ENCODE measurements around the gene KHDC1L.
"Not testable (repeated sequence)": the region's sequence is repeated elsewhere in the genome, so short reads cannot be mapped to it uniquely, and the experiment has no call there.

KHDC1L gene

DNA sequence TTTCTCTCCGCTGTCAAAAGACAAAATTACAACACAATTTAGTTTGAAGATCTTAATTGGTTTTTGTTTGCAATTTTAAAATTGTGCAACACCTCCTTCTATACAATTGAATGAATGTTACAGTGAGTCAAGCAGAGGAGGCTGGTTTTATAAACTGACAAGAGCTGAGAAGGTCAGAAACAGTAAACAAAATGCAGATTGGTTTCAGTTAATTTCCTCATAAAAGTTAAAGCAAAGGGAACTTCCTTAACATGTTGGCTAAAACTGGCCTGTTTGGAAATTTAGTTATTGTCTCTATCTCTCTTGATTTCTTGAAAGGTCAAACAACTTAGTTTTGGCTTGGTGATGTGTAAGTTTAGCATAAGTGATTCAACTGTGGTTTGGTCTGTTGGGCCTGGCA is 22.2 kb downstream of the KHDC1L start:
- DNase-seq: no peak

DNA sequence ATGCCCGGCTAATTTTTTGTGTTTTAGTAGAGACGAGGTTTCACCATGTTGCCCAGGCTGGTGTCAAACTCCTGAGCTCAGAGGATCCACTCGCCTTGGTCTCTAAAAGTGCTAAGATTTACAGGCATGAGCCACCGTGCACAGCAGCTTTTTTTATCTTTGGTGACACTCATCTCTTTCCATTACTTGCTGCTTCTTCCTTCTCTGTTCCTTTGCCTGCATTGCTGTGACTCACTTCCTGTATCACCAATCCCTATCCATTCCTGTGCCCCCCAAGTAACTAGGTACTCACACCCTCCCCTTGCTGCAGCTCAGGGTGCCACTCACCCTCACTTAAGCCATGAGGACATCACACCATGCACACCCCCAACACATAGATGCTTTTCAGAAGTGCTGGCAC is 24.6 kb downstream of the KHDC1L start:
- DNase-seq: no peak

GRCh38 chr6:73200247-73200646 is 25.0 kb downstream of the KHDC1L start:
- no peak for DNase-seq

DNA sequence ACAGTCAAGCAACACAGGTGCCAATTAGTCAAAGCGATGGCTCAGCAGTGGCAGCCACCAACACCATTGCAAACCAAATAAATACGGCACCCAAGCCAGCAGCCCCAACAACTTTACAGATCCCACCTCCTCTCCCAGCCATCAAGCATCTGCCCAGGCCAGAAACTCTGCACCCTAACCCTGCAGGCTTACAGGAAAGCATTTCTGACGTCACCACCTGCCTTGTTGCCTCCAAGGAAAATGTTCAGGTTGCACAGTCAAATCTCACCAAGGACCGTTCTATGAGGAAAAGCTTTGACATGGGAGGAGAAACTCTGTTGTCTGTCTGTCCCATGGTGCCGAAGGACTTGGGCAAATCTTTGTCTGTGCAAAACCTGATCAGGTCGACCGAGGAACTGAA is 30.6 kb downstream of the KHDC1L start:
- DNase-seq: no peak

GRCh38 chr6:73193302-73193701 is 32.0 kb downstream of the KHDC1L start:
- DNase-seq: not testable (repeated sequence)

GRCh38 chr6:73182021-73182607 is 43.2 kb downstream of the KHDC1L start:
- no peak for DNase-seq

GRCh38 chr6:73180763-73181619 is 44.3 kb downstream of the KHDC1L start:
- peak; percentile 84 for DNase-seq

GRCh38 chr6:73180076-73180738 is 45.1 kb downstream of the KHDC1L start:
- no peak for DNase-seq

DNA sequence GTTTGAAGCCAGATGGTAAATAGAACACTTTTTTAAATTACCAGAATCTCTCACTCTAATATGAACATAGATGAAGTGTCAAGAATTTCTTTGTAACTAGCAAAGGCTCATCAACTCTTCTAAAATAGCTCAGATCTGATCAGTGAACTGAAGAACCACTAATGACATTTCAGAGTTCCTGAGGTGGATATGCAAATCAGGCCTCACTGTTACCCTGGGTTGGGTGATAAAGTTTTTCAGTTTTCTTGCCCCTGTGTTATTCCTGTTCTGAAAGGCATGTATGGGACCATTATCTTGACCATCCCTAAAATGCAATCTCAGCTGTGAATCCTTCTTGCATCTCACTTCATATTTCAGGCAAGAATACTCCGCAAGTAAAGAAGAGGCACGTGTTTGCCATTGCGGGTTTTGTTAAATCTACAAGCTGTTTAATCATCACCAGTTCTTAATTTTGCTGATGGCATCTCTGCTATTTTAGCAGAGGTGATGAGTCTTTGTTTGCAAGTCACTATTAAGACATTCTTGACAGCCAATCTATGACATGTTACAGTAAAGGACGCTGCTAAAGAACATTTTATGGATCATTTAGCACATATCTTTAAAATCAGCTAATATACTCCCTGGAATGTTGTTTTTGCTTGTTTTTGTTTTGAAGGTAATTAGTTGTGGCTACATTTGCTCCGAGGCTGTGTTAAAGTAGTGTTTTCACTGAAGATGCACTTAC is 47.9 kb downstream of the KHDC1L start:
- DNase-seq: no peak

- DNase-seq: no peak
These were observed 49.2 kb downstream of the KHDC1L start for GRCh38 chr6:73176057-73176456.

DNA sequence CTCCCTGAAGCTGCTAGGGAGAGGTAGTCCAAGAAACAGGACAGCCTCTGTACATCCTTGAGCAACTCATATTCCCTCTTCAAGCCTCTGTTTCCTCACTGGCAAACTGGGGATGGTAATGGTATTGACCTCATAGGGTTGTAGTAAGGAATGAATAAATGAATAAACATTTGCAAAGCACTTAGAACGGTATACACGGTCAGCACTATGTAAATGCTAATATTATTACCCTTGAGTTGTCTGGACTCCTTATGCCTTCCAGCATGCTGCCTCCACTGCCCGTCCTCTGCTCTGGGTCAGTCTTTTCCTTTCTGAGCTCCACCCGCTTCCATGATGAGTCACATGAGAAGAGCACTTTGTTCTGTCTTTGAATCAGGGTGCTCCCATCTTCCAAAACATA is 50.6 kb downstream of the KHDC1L start:
- DNase-seq: no peak
